ENCODE data around the gene BAIAP3.

DNA sequence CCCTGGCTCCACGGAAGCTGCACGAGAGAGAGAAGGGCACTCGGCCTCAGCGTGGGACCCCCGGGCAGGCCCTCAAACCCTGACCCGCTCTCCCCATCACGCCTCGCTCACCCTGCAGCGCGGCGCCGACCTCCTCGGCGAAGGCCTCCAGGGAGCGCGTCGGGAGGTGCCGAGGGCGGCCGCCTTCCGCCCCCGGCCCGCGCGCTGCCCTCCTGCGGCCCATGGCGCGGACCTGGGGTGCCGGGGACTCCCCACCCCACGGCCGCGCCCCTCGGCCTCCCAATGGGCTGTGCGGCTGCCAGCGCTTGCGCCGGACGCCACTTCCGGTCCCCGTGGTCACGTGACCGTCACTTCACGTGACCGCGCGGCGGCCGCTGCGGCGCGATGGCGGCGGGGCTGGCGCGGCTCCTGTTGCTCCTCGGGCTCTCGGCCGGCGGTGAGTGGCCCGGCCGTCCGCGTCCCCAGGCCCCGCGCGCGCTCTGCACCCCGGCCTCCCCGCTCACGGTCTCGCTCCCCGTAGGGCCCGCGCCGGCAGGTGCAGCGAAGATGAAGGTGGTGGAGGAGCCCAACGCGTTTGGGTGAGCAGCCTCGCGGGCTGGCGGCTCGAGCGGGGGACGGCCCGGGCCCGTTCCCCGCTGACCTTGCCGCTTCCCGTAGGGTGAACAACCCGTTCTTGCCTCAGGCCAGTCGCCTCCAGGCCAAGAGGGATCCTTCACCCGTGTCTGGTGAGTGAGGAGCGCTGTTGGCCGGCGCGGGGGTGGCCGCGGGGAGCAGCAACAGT, 18.3 kb downstream of the BAIAP3 start, which contains the start of the genes GNPTG and TSR3:
- TF ChIP-seq CHD1 (IDR thresholded peaks at IDR 0.05; ENCODE audit: low read depth, low read length): no peak
- 0 out of 2 replicates have a peak, but pooled peaks have one; percentile 51 for TF ChIP-seq SRF (IDR thresholded peaks at IDR 0.05; ENCODE audit: low read depth, low read length)
- peak in 1 of 2 experiments; percentile 87; a peak in 2 of 3 replicates for TF ChIP-seq POLR2A (IDR thresholded peaks at IDR 0.05; ENCODE audit: control extremely low read depth in 1 of 2, low read depth in 2 of 2, low read length in 2 of 2)
- peak; percentile 97 for TF ChIP-seq YY1 (IDR thresholded peaks at IDR 0.05; ENCODE audit: low read depth, low read length)
- TF ChIP-seq TAF1 (IDR thresholded peaks at IDR 0.05; ENCODE audit: low read depth, low read length): peak; percentile 98
- no peak for TF ChIP-seq CTCF (IDR thresholded peaks at IDR 0.05; ENCODE audit: control extremely low read depth in 1 of 3, insufficient read depth in 1 of 3, low read depth in 1 of 3, low read length in 3 of 3)
- no peak for TF ChIP-seq BACH1 (IDR thresholded peaks at IDR 0.05; ENCODE audit: low read length)
- TF ChIP-seq TEAD4 (IDR thresholded peaks at IDR 0.05; ENCODE audit: low read depth, low read length): no peak
- peak; percentile 71; the same call in 1 of the 2 replicates for TF ChIP-seq MAX (IDR thresholded peaks at IDR 0.05)
- TF ChIP-seq KDM1A (IDR thresholded peaks at IDR 0.05; ENCODE audit: borderline replicate concordance, low read length): no peak
- TF ChIP-seq ZNF274 (IDR thresholded peaks at IDR 0.05; ENCODE audit: borderline replicate concordance, extremely low read depth, low read length): no peak
- no peak; the same call in 1 of the 2 replicates for TF ChIP-seq JUND (IDR thresholded peaks at IDR 0.05; ENCODE audit: low read length)
